Heart right ventricle (tissue), 16 donors: Measurements from ENCODE around the gene BMP4. TPM values are rescaled to one million over a fixed set of nuclear protein-coding genes. Genes with fewer than 3 reads are reported as not detected.

Experiments
- ATAC-seq, 8 donors: fragments of 200-7000 bp; cut with Tn5 transposase; one replicate each; pipeline ENCODE4 v1.9.1; 2020; ENCODE audit warnings: mild to moderate bottlenecking in 8 of 8, moderate library complexity in 8 of 8, moderate number of reproducible peaks in 1 of 8
- DNase-seq, 2 donors: peaks; one replicate each; pipeline ENCODE4 v3.0.0-alpha.2; 2020
- H3K27ac ChIP-seq, 10 donors: fragments of 200-600 bp; sonication (generic) in 2 of 10; one replicate each; pipeline versions ENCODE4 v1.5.0 to v1.8.0; 2020 to 2022; ENCODE audit warnings: mild to moderate bottlenecking in 3 of 10
- H3K27me3 ChIP-seq, 7 donors: fragments of 200-600 bp; one replicate each; pipeline ENCODE4 v1.8.0; 2021 to 2022; ENCODE audit warnings: mild to moderate bottlenecking in 2 of 7
- H3K36me3 ChIP-seq, 9 donors: fragments of 200-600 bp; sonication (generic) in 1 of 9; one replicate each; pipeline versions ENCODE4 v1.5.0 to v1.8.0; 2020 to 2022; ENCODE audit warnings: mild to moderate bottlenecking in 2 of 9
- H3K4me1 ChIP-seq, 9 donors: fragments of 200-600 bp; sonication (generic) in 1 of 9; one replicate each; pipeline versions ENCODE4 v1.5.0 to v1.8.0; 2020 to 2022; ENCODE audit warnings: mild to moderate bottlenecking in 4 of 9
- H3K4me3 ChIP-seq, 10 donors: fragments of 200-600 bp; sonication (generic) in 2 of 10; one replicate each; pipeline versions ENCODE4 v1.5.0 to v1.8.0; 2020 to 2022; ENCODE audit warnings: mild to moderate bottlenecking in 7 of 10, moderate library complexity in 2 of 10
- H3K9me3 ChIP-seq, 11 donors: fragments of 200-600 bp in 10 of 11; sonication (generic) in 2 of 11; one replicate each; pipeline versions ENCODE4 v1.5.0 to v1.8.0; 2013 to 2022; ENCODE audit warnings: mild to moderate bottlenecking in 2 of 11, control low read depth in 1 of 11, moderate library complexity in 1 of 11
- WGBS, 2 donors: extraction: QIAGEN DNeasy Blood & Tissue Kit; methylation state at CpG; one replicate each; pipeline ENCODE4 v1.1.7; 2013; ENCODE audit warnings: inconsistent platforms in 1 of 2; 5-methylcytosine and 5-hydroxymethylcytosine counted together
- intact Hi-C, 10 donors: fragments of 100-400 bp; cut with DNase I; formaldehyde crosslinking; loops; one replicate each; pipeline versions ENCODE4 v1.11.1 to v1.14.2; 2022
- polyA plus RNA-seq, 2 donors: library from polyadenylated mRNA; stranded (reverse); fragments of 200-250 nt; gene quantifications; one replicate each; pipeline ENCODE4 v1.2.3, GENCODE V29; 2013
- total RNA-seq, 10 donors: library from RNA; stranded (reverse); fragmentation: NEBNext Ultra II Directional in 3 of 10; extraction: Animal tissue kit (Norgen Biotek cat#: 25700) in 3 of 10; gene quantifications; one replicate each; pipeline versions ENCODE4 v1.2.1 to v1.2.4, GENCODE V29; 2021 to 2023
- TF ChIP-seq, protein P1 (sequence below), 9 donors: fragments of 200-600 bp; sonication (generic) in 2 of 9; IDR thresholded peaks; one replicate each; pipeline versions ENCODE4 v1.5.0 to v1.8.0; 2021 to 2022; ENCODE audit warnings: antibody characterized with exemption in 9 of 9, mild to moderate bottlenecking in 5 of 9, moderate library complexity in 1 of 9
- donor health status: Arrhythmogenic right ventricular cardiomyopathy.
- donor health status: ischemic (EF 13 %, LVEDD 7.1; RV severe dilation, severe dysfunction).
- donor health status: healthy with polysubstance abuse.
- donor health status: DM: no; HTN: yes; CAD: no.
- donor health status: DM: no; HTN: no; CAD: no.
- donor health status: ischemic (EF 25% LVEDD 6.9; RV normal size, moderate dysfunction).
- donor health status: ischemic (EF 25% LVEDD 5.7; RV mildly dilated, moderate dysfunction).
- donor health status: healthy.
- donor health status: DM: yes; HTN: yes; CAD: no.
- donor health status: Ischemic cardiomyopathy.
- donor health status: ischemic (EF 35%, LVEDD 5.7; RV mildly dilated, moderate dysfunction).
- donor health status: nonischemic (EF 11% LVEDD 7.7; RV severe dilation, severe dysfunction).
- donor health status: DM: yes; HTN: yes; CAD: no.
- donor health status: PGD.
- donor health status: ischemic (EF 29% LVEDD 5.4; RV normal size, mild dysfunction).
- donor health status: nonischemic (EF 23%, LVEDD 6.1; RV moderate dilation, normal function).

The BMP4 gene
- total and polyA plus RNA-seq, 12 donors = 4.4 to 10.6 (median 5.4) TPM

DNA sequence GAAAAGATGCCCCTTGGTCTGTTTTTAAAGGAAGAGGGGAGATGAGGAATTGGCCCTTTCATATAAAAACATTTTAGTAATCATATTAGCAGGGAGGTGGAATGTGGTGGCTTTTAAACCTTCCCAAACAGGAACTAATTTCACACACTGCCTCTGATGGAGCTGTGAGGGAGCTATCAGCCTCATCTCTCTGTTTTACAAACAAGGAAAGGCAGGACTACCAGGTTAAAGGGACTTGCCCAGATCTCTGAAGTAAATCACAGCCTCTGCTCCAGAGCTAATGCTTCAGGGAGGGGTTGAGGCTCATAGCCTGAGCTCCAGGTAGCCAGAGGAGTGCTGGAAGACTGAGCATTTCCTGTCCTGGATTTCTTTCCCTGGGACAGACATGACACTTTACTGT is 1.1 kb upstream of the BMP4 start:
- ATAC-seq = no peak
- intact Hi-C loops = loop anchor here in 5 of 10 donors (2.0 to 10.0 kb wide), 11 partner anchors 143 to 420 kb away; no protein-coding TSS in a partner anchor
- peaks cover 0 to 80% (median 24%) of the 10 kb centered on the region in 7 donors for H3K27me3 ChIP-seq
- TF ChIP-seq, protein P1, sequence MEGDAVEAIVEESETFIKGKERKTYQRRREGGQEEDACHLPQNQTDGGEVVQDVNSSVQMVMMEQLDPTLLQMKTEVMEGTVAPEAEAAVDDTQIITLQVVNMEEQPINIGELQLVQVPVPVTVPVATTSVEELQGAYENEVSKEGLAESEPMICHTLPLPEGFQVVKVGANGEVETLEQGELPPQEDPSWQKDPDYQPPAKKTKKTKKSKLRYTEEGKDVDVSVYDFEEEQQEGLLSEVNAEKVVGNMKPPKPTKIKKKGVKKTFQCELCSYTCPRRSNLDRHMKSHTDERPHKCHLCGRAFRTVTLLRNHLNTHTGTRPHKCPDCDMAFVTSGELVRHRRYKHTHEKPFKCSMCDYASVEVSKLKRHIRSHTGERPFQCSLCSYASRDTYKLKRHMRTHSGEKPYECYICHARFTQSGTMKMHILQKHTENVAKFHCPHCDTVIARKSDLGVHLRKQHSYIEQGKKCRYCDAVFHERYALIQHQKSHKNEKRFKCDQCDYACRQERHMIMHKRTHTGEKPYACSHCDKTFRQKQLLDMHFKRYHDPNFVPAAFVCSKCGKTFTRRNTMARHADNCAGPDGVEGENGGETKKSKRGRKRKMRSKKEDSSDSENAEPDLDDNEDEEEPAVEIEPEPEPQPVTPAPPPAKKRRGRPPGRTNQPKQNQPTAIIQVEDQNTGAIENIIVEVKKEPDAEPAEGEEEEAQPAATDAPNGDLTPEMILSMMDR (IDR thresholded peaks at IDR 0.05) = no peak
- no peaks in the 10 kb centered on the region for H3K36me3 ChIP-seq
- H3K27ac ChIP-seq = peak overlapping the region in 2 of 10 donors; percentile 97 to 98
- H3K4me3 ChIP-seq = no peak overlapping the region
- H3K9me3 ChIP-seq = no peaks in the 10 kb centered on the region
- H3K4me1 ChIP-seq = peaks cover 0 to 31% (median 7%) of the 10 kb centered on the region in 9 donors
- no peak for DNase-seq

- peak in 7 of 8 donors; percentile 19 to 61 (median 41) for ATAC-seq
- DNase-seq = peak; percentile 70 to 75
- Histone ChIP-seq H3K36me3 (peaks cover 0 to 16% (median 0%) of the 10 kb centered on the region in 9 donors), H3K27ac (peak overlapping the region; percentile 86 to 98 (median 91)), H3K27me3 (peaks cover 0 to 72% (median 7%) of the 10 kb centered on the region in 7 donors), H3K9me3 (no peaks in the 10 kb centered on the region), H3K4me1 (peaks cover 0 to 48% (median 25%) of the 10 kb centered on the region in 9 donors), H3K4me3 (peak overlapping the region; percentile 52 to 83 (median 74))
- intact Hi-C loops = loop anchor here in 5 of 10 donors (2.0 to 10.0 kb wide), 11 partner anchors 141 to 419 kb away; no protein-coding TSS in a partner anchor
- TF ChIP-seq, protein P1 (IDR thresholded peaks at IDR 0.05) = no peak
- 1% methylated on average over 52 of the region's 52 CpGs for WGBS, 2 donors
Measured at GRCh38 chr14:53955671-53956426, 776 bp downstream of the BMP4 start.

- no peak for ATAC-seq
- Histone ChIP-seq H3K27me3 (peaks cover 0 to 72% (median 7%) of the 10 kb centered on the region in 7 donors), H3K4me1 (peaks cover 0 to 49% (median 27%) of the 10 kb centered on the region in 9 donors), H3K36me3 (peaks cover 0 to 22% (median under 1%) of the 10 kb centered on the region in 9 donors), H3K27ac (peak overlapping the region; percentile 86 to 98 (median 91)), H3K9me3 (no peaks in the 10 kb centered on the region), H3K4me3 (peak overlapping the region; percentile 52 to 83 (median 74))
- DNase-seq = no peak
- TF ChIP-seq, protein P1 (IDR thresholded peaks at IDR 0.05) = no peak
- intact Hi-C loops = loop anchor here in 5 of 10 donors (5.0 to 10.0 kb wide), 10 partner anchors 140 to 418 kb away; no protein-coding TSS in a partner anchor
- WGBS, 2 donors = 2% methylated on average over 17 of the region's 17 CpGs
Measured at GRCh38 chr14:53955229-53955556, 1.4 kb downstream of the BMP4 start.

DNA sequence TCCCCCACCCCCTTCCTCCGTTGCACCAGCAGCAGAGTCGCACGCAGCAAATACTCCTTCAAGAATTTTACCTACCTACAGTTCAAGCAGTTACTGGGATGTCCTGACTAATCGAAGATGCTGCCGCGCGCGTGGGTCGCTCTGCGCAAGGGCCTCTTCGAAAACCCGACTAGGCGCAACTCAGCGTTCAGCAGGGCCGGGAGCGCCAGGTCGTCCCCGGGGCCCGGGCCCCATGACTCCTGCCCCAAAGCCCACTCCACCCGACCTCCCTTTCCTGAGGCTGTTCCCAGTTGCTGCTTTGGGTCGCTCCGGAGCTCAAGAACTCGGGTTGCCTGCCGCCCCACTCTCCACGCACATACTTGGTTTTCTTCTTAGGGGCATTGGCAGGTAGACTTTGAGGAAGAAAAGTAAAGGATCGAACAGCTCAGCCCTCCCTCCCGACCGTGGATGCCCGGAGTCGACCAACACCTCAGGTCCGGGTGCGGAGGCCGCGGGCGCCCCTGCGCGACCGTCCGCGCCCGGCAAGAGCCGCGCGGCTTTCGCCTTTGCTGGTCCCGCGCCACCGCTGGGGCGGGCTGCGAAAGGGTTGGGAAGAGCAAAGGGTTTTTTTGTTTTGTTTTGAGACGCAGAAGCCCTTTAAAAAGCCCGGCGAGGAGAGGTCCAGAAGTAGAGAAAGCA is 1.9 kb downstream of the BMP4 start:
- no peaks in the 10 kb centered on the region for H3K9me3 ChIP-seq
- ATAC-seq = no peak
- WGBS, 2 donors = 1% methylated on average over 53 of the region's 53 CpGs
- TF ChIP-seq, protein P1 (IDR thresholded peaks at IDR 0.05) = peak in 3 of 9 donors; percentile 14 to 30 (median 16)
- H3K27ac ChIP-seq = peak overlapping the region; percentile 86 to 98 (median 91)
- DNase-seq = peak; percentile 38 to 44
- intact Hi-C loops = loop anchor here in 6 of 10 donors (5.0 to 10.0 kb wide), 13 partner anchors 62 to 417 kb away; no protein-coding TSS in a partner anchor
- H3K4me3 ChIP-seq = peak overlapping the region; percentile 52 to 83 (median 74)
- H3K27me3 ChIP-seq = peaks cover 0 to 72% (median 7%) of the 10 kb centered on the region in 7 donors
- peaks cover 0 to 49% (median 27%) of the 10 kb centered on the region in 9 donors for H3K4me1 ChIP-seq
- H3K36me3 ChIP-seq = peaks cover 0 to 27% (median 4%) of the 10 kb centered on the region in 9 donors
